COR-L47 (cell line): ENCODE results near the gene FARS2.

Source experiments
- DNase-seq: peaks from one replicate; lab custom pipeline; 2025; lab: John Stamatoyannopoulos, UW

Gene FARS2

GRCh38 chr6:5326022-5326641 lies 64.8 kb downstream of the FARS2 start:
- no peak for DNase-seq

- DNase-seq: no peak
Measured at GRCh38 chr6:5328800-5329199, 67.5 kb downstream of the FARS2 start.

DNA sequence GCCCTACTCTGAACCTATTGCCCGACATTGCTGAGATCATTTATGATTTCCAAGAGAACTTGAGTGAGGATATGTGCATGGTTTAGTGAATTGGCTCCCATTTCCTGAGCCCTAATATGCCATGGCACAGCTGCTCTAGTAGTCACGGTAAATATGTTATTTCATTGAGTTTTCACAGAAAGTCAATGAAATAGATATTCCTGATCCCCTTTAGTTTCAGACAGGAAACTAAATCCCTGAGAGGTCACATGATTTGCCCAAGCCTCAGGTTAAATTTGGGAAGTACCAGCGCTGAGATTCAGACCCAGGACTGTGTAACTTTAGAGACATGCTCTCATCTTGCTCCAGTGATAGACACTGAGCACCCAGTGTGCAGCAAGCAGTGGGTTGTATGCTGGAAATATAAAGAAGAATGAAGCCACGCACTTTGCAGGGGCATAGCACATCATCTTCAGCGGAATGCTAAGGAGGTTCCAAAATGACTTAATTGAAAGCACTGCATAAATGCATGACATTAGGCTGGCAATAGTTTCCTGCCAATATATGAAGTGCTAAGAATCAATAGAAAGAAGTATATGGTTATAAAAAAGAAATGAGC lies 70.6 kb downstream of the FARS2 start:
- DNase-seq: no peak

DNA sequence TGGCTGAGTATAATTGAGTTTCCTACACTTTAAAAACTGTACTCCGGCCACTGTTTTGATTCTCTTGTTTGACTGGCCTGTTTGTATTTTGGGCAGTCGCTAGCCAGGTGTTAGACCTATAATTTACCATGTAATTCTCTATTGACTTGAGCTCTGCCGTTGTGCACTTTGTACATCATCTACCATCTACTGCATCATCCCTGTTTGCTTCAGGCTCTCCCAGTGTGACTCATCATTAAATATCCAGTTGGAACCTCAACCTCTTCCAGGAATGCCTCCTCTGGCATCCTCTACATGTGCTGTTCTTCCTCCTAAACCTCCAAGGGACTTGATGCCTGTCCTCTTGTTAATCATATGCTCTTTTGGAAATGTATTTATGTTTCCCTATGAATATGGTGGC lies 72.3 kb downstream of the FARS2 start:
- peak; percentile 75 for DNase-seq

DNA sequence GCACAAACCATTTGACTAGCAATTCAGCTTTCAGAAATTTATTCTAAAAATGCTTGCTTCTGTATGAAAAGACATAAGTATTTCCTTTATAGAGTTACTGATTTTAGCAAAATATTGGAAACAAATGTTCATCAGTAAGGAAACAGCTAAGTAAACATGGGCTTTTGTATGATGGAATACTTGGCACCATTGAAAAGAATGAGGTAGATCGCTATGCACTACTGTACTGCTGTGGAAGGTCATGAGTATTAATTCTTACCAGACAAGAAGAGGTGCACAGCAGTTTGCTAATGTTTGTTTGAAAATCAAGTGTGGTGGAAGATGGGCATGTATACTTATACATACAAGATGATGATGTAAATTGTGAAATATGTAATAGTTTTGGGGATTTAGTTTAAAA lies 73.0 kb downstream of the FARS2 start:
- no peak for DNase-seq

GRCh38 chr6:5335020-5335419 lies 73.7 kb downstream of the FARS2 start:
- no peak for DNase-seq

- DNase-seq: no peak
Measured at GRCh38 chr6:5337573-5337972, 76.3 kb downstream of the FARS2 start.

DNA sequence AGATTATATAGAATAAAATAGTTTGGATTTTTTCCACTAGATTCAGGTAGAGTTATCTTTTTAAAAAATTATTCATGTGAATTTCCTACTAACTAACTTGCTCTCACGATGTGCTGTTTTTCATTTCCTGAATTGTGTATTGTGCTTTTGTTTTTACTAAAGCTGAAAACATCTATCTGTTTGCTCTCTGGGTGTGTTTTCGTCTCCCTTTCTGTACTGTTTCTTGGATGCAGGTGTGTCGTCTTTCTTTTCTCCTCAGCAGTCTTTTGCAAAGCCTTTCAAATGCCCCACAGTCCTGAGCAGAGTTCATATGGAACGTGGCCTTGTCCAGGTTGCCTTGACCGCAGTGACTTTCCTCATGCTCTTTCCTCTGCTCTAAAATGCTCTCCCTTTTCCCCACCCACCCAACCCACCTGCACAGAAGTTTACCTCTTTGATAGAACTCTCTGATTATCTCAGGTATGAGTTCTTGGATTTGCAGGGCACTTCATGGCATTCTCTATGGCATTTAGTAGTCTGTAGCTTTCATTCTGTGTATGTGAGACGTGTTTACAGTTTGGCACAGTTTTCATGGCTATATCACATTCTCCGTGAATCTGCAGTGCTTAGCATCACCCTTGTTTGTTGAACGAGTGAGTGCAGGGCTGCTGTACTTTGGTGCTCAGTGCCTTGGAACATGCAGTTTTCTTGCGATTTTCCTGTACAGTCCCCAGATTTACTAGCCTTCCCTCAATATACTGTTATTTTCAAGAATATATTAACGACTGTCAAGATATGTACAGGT lies 77.1 kb downstream of the FARS2 start:
- DNase-seq: no peak

GRCh38 chr6:5339786-5340185 lies 78.5 kb downstream of the FARS2 start:
- no peak for DNase-seq

GRCh38 chr6:5341845-5342244 lies 80.5 kb downstream of the FARS2 start:
- DNase-seq: no peak

GRCh38 chr6:5343998-5344397 lies 82.7 kb downstream of the FARS2 start:
- DNase-seq: no peak

GRCh38 chr6:5345324-5345723 lies 84.0 kb downstream of the FARS2 start:
- no peak for DNase-seq

GRCh38 chr6:5351552-5352210 lies 90.4 kb downstream of the FARS2 start:
- no peak for DNase-seq

DNA sequence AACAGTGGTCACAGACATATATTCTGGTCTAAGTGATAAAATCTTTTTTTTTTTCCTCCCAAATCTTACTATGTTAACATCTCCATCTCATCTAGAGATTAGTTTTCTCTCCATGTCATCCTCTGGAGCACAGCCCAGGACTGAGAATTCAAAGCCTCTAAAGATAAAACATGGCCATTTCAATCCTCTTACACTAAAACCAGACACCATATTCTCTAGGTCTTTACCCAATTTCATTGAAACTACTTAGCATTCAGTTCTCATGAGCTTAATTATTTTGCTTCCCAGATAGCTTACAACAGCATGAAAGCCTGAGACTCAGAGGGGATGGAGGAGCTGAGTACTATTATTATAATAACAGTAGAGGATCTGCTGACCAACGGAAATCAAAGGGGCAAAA lies 92.7 kb downstream of the FARS2 start:
- DNase-seq: no peak

DNA sequence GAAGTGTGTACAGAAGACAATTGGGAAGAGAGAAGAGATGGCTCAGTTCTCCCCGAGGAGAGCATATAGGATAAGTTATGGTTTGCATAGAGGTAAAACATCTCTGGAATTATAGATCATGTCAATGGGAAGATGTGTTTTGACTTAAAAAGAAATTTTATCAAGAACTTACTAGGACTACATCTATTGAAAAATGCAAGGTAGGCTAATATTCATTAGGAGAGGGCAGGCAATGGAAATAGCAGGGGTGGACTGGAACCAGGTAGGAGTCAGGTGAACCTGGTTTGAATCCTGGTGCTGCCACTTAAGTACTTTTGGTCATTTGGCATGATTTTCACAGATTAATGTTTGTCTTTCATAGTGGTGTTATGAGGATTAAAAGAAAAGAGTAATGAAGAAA lies 96.2 kb downstream of the FARS2 start:
- DNase-seq: no peak

DNA sequence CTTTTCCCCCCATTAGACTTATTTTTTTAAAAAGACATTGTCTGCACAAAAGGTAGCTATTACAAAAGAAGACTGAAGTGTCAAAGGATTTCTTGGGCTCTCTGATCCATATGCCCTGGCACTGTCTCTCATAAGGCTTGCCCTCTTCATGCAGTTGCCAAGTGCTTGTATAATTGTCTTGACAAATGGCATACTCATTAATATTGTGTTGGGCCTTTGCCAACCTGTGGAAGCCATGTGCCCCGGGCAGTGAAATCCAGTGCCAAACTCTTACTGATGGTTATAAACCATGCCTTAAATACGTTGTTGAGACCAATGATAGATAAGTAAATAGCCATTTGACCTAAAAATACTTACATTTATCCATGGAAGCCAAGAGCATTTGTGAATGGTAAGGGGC lies 98.1 kb downstream of the FARS2 start:
- DNase-seq: peak; percentile 87

DNA sequence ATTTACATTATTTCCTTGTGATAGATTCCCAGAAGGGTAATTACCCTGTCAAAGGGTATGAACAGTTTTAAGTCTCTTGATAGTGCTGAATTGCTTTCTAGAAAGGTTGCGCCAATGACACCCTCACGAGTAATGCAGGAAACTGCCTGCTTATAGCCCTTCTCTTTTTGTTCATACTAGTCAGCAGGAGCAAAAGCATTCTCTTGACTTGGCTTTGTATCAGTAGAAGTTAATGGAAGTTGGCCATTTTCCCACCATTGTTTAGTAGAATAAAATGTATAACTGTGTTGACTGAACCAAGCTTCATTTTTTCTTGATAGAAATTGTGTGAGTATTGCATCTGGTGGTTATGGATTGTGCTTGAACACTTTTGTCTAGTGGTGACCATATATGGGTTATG lies 100.1 kb downstream of the FARS2 start:
- DNase-seq: peak; percentile 20

DNA sequence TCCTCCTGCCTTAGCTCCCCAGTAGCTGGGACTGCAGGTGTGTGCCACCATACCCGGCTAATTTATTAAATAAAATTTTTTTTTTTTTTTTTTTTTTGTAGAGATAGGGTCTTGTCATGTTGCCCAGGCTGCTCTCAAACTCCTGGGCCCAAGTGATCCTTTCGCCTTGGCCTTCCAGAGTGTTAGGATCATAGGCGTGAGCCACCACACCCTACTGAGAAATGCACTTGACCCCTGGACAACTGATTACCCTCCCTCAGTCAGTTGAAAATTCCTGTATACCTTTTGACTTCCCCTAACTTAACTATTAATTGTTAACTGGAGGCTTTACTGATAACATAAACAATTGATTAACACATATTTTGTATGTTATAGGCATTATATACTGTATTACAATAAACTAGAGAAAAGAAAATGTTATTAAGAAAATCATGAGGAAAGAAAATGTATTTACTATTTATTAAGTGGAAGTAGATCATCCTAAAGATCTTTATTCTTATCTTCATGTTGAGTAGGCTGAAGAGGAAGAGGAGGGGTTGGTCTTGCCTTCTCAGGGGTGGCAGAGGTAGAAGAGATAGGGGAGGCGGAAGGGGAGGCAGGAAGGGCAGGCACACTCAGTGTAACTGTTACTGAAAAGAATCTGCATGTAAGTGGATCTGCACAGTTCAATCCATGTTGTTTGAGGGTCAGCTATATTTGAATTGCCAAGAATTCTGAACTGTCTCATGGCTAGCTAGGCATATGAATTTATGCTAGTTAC lies 104.3 kb downstream of the FARS2 start:
- DNase-seq: no peak

DNA sequence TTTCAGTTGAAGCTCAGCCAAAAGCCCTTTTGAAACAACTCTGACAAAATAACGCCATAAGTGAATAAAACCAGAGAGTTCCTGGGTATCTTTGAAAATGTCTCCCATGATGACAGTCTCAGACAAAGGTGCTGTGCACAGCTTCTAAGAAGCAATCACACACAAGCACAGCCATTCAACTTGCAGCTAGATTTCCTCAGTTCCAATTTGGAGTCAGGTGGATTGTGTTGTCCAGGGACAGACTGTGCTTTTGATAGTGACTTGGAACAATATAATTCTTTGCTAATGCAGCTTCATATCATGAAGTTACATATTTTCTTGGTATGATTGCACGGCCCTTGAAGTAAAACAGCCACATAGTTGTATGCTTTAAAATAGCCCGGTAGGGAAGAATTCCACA lies 105.6 kb downstream of the FARS2 start:
- no peak for DNase-seq

DNA sequence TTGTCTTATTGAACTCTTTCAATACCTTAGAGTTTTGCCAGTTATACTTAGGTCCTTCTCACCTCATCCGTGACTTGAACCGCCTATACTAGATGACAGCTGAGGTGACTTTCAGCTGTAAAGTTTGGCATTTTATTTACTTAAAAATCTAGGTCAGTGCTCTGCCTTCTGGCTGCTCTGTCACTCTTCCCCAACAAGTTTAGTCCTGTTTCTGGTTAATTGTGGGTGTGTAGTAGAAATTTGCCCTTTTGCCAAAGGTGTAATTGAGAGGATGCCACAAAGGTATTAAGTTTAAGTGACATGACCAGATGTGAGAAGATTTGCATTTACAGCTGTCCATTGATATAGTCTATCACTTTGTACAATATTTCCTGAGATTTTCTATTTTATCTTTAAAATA lies 106.2 kb downstream of the FARS2 start:
- no peak for DNase-seq

GRCh38 chr6:5373430-5373829 lies 112.1 kb downstream of the FARS2 start:
- DNase-seq: no peak

DNA sequence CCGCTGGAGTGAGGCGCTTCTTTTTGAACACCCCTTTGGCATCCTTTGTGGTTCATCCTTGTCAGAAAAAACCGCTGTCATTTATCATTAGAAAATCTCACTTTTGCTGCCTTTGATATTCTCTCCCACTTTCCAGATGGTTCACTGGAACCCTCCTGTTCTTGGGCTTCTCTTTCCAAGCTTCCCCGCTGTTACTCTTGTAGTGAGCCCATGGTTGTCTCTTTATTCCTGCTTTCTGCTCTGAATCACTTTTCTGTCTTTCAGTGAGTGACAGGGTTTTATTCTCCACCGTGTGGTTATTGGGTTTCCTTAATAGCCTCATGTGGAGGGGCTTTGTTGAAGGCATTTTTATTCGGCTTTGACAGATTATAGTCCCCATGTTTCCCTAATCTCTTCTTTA lies 117.0 kb downstream of the FARS2 start:
- DNase-seq: no peak
